Heart left ventricle (tissue), 16 donors: Measurements from ENCODE around the gene PDE11A. TPM values are rescaled to one million over a fixed set of nuclear protein-coding genes. Genes with fewer than 3 reads are reported as not detected.
A peak's percentile ranks its signal among the peaks of the same experiment; 100 is the strongest.

ENCODE experiments used
- ATAC-seq, 4 donors: fragments of 200-7000 bp; cut with Tn5 transposase; one replicate each; pipeline ENCODE4 v1.9.1; 2020 to 2022; ENCODE audit warnings: moderate library complexity in 4 of 4, mild to moderate bottlenecking in 3 of 4, moderate number of reproducible peaks in 1 of 4
- DNase-seq, 5 donors: peaks; one replicate each; pipeline ENCODE4 v3.0.0-alpha.2; 2020
- H3K27ac ChIP-seq, 12 donors: fragments of 200-600 bp; sonication (generic) in 4 of 12; one replicate each; pipeline versions ENCODE4 v1.5.0 to v1.8.0; 2016 to 2022; ENCODE audit warnings: mild to moderate bottlenecking in 2 of 12
- H3K27me3 ChIP-seq, 9 donors: fragments of 200-600 bp; sonication (generic) in 2 of 9; one replicate each; pipeline versions ENCODE4 v1.5.1 to v1.8.0; 2016 to 2022; ENCODE audit warnings: mild to moderate bottlenecking in 3 of 9
- H3K36me3 ChIP-seq, 9 donors: fragments of 200-600 bp; sonication (generic) in 2 of 9; one replicate each; pipeline versions ENCODE4 v1.5.0 to v1.8.0; 2018 to 2022; ENCODE audit warnings: mild to moderate bottlenecking in 2 of 9
- H3K4me1 ChIP-seq, 12 donors: fragments of 200-600 bp; sonication (generic) in 4 of 12; one replicate each; pipeline versions ENCODE4 v1.5.0 to v1.8.0; 2016 to 2022; ENCODE audit warnings: mild to moderate bottlenecking in 3 of 12
- H3K4me3 ChIP-seq, 12 donors: fragments of 200-600 bp; sonication (generic) in 4 of 12; one replicate each; pipeline versions ENCODE4 v1.5.0 to v1.8.0; 2017 to 2022; ENCODE audit warnings: mild to moderate bottlenecking in 9 of 12, moderate library complexity in 4 of 12
- H3K9me3 ChIP-seq, 12 donors: fragments of 200-600 bp; sonication (generic) in 4 of 12; one replicate each; pipeline versions ENCODE4 v1.5.0 to v1.8.0; 2016 to 2022; ENCODE audit warnings: mild to moderate bottlenecking in 1 of 12
- POLR2A ChIP-seq, 2 donors: fragments of 450-650 bp; IDR thresholded peaks; one replicate each; pipeline ENCODE4 v1.6.1; 2017; ENCODE audit warnings: antibody characterized with exemption in 2 of 2, mild to moderate bottlenecking in 2 of 2, moderate library complexity in 2 of 2
- WGBS, 4 donors: extraction: QIAGEN DNeasy Blood & Tissue Kit in 2 of 4; methylation state at CpG; one replicate each; pipeline versions ENCODE4 v1.1.5 to v1.1.7; 2013 to 2018; 5-methylcytosine and 5-hydroxymethylcytosine counted together
- intact Hi-C, 10 donors: fragments of 100-400 bp; cut with DNase I; formaldehyde crosslinking; loops; one replicate each; pipeline versions ENCODE4 v1.11.1 to v1.14.2; 2022
- polyA plus RNA-seq, 2 donors: library from polyadenylated mRNA; stranded (reverse); fragments of 200-250 nt; gene quantifications; one replicate each; pipeline ENCODE4 v1.2.3, GENCODE V29; 2013
- total RNA-seq, 9 donors: library from RNA; depleted of rRNA in 2 of 9; stranded (reverse); fragments of >200 nt in 2 of 9; fragmentation: NEBNext Ultra II Directional in 3 of 9; extraction: Animal tissue kit (Norgen Biotek cat#: 25700) in 3 of 9; gene quantifications; one replicate each; pipeline versions ENCODE4 v1.1.0 to v1.2.4, GENCODE V29; 2016 to 2023
- TF ChIP-seq, protein P1 (sequence below), 12 donors: fragments of 200-600 bp; sonication (generic) in 4 of 12; IDR thresholded peaks; one replicate each; pipeline versions ENCODE4 v1.5.0 to v1.8.0; 2018 to 2022; ENCODE audit warnings: antibody characterized with exemption in 12 of 12, mild to moderate bottlenecking in 5 of 12
- donor health status: ischemic (EF 13 %, LVEDD 7.1; RV severe dilation, severe dysfunction).
- donor health status: healthy with polysubstance abuse.
- donor health status: DM: no; HTN: yes; CAD: no.
- donor health status: DM: no; HTN: no; CAD: no.
- donor health status: ischemic (EF 25% LVEDD 6.9; RV normal size, moderate dysfunction).
- donor health status: ischemic (EF 25% LVEDD 5.7; RV mildly dilated, moderate dysfunction).
- donor health status: healthy.
- donor health status: DM: yes; HTN: yes; CAD: no.
- donor health status: ischemic (EF 35%, LVEDD 5.7; RV mildly dilated, moderate dysfunction).
- donor health status: nonischemic (EF 11% LVEDD 7.7; RV severe dilation, severe dysfunction).
- donor health status: DM: yes; HTN: yes; CAD: no.
- donor health status: PGD.
- donor health status: ischemic (EF 29% LVEDD 5.4; RV normal size, mild dysfunction).
- donor health status: nonischemic (EF 23%, LVEDD 6.1; RV moderate dilation, normal function).

PDE11A gene
- total and polyA plus RNA-seq, 11 donors, result 0.24 to 2.9 (median 0.88) TPM

GRCh38 chr2:177618255-177619253 is 454.0 kb downstream of the PDE11A start:
- intact Hi-C loops, result loop anchor here in 2 of 10 donors (1.0 to 10.0 kb wide), 2 partner anchors 65 to 454 kb away; no protein-coding TSS in a partner anchor
- 1 to 4% (median 2%) methylated on average over 52 to 76 of the region's 76 CpGs for WGBS, 4 donors
- H3K9me3 ChIP-seq, result peaks cover 0 to 9% (median 0%) of the 10 kb centered on the region in 12 donors
- ATAC-seq, result peak; percentile 96 to 99 (median 98)
- DNase-seq, result peak; percentile 91 to 96 (median 93)
- peak overlapping the region; percentile 92 to 100 (median 97) for H3K27ac ChIP-seq
- peak overlapping the region; percentile 62 to 94 (median 72) for H3K4me3 ChIP-seq
- TF ChIP-seq, protein P1, sequence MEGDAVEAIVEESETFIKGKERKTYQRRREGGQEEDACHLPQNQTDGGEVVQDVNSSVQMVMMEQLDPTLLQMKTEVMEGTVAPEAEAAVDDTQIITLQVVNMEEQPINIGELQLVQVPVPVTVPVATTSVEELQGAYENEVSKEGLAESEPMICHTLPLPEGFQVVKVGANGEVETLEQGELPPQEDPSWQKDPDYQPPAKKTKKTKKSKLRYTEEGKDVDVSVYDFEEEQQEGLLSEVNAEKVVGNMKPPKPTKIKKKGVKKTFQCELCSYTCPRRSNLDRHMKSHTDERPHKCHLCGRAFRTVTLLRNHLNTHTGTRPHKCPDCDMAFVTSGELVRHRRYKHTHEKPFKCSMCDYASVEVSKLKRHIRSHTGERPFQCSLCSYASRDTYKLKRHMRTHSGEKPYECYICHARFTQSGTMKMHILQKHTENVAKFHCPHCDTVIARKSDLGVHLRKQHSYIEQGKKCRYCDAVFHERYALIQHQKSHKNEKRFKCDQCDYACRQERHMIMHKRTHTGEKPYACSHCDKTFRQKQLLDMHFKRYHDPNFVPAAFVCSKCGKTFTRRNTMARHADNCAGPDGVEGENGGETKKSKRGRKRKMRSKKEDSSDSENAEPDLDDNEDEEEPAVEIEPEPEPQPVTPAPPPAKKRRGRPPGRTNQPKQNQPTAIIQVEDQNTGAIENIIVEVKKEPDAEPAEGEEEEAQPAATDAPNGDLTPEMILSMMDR (IDR thresholded peaks at IDR 0.05), result no peak
- TF ChIP-seq POLR2A (IDR thresholded peaks at IDR 0.05), result peak in 1 of 2 donors; percentile 50
- no peaks in the 10 kb centered on the region for H3K27me3 ChIP-seq
- peaks cover 0 to 19% (median 7%) of the 10 kb centered on the region in 12 donors for H3K4me1 ChIP-seq
- H3K36me3 ChIP-seq, result no peaks in the 10 kb centered on the region

GRCh38 chr2:177617849-177618248 is 454.7 kb downstream of the PDE11A start:
- H3K27ac ChIP-seq, result peak overlapping the region in 10 of 12 donors; percentile 92 to 100 (median 96)
- no peak for TF ChIP-seq POLR2A (IDR thresholded peaks at IDR 0.05)
- H3K4me3 ChIP-seq, result peak overlapping the region; percentile 62 to 94 (median 72)
- H3K9me3 ChIP-seq, result peaks cover 0 to 9% (median 0%) of the 10 kb centered on the region in 12 donors
- 78 to 95% (median 91%) methylated on average over 5 to 9 of the region's 9 CpGs for WGBS, 4 donors
- ATAC-seq (no peak), DNase-seq (peak in 1 of 5 donors; percentile 27)
- intact Hi-C loops, result loop anchor here in 2 of 10 donors (1.0 to 10.0 kb wide), 2 partner anchors 65 to 453 kb away; no protein-coding TSS in a partner anchor
- no peaks in the 10 kb centered on the region for H3K36me3 ChIP-seq
- peaks cover 0 to 17% (median 7%) of the 10 kb centered on the region in 12 donors for H3K4me1 ChIP-seq
- no peaks in the 10 kb centered on the region for H3K27me3 ChIP-seq

- peaks cover 0 to 9% (median 0%) of the 10 kb centered on the region in 12 donors for H3K9me3 ChIP-seq
- TF ChIP-seq, protein P1 (IDR thresholded peaks at IDR 0.05), result no peak
- TF ChIP-seq POLR2A (IDR thresholded peaks at IDR 0.05), result no peak
- DNase-seq (no peak), ATAC-seq (no peak)
- peaks cover 0 to 12% (median 6%) of the 10 kb centered on the region in 12 donors for H3K4me1 ChIP-seq
- no peaks in the 10 kb centered on the region for H3K36me3 ChIP-seq
- no peak overlapping the region for H3K4me3 ChIP-seq
- no peaks in the 10 kb centered on the region for H3K27me3 ChIP-seq
- intact Hi-C loops, result loop anchor here in 2 of 10 donors (10.0 kb wide), 1 partner anchor 452 kb away; no protein-coding TSS in a partner anchor
- H3K27ac ChIP-seq, result no peak overlapping the region
- 52 to 89% (median 79%) methylated on average over 2 to 3 of the region's 3 CpGs for WGBS, 4 donors
Measured at GRCh38 chr2:177616731-177617130, 455.8 kb downstream of the PDE11A start.

DNA sequence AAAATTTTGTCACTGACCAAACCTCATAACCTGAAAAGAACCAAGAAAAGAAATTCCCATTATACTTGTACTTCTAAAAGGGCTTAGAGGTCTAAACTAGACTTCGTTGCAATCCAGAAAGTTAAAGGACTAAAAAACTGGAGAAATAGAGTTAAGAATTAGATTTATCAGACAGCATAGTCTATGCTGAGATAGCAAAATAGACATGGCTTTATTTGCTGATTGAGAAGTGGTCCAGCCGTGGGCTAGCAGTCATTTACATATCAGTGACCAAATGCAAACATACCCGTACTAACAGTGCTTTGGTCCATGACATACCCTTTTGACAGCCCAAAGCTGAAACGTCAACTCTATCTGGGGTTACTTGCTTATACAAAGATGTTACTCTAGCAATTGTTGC is 456.5 kb downstream of the PDE11A start:
- intact Hi-C loops, result loop anchor here in 2 of 10 donors (10.0 kb wide), 1 partner anchor 451 kb away; no protein-coding TSS in a partner anchor
- no peaks in the 10 kb centered on the region for H3K36me3 ChIP-seq
- DNase-seq, result no peak

More for the DNA sequence above, 456.5 kb downstream of the PDE11A start:
- Histone ChIP-seq H3K27me3 (no peaks in the 10 kb centered on the region), H3K4me1 (peaks cover 0 to 12% (median 6%) of the 10 kb centered on the region in 12 donors), H3K9me3 (peaks cover 0 to 9% (median 0%) of the 10 kb centered on the region in 12 donors), H3K4me3 (no peak overlapping the region), H3K27ac (no peak overlapping the region)
- WGBS, 4 donors, result 83 to 90% (median 89%) methylated on average over 4 of the region's 4 CpGs
- TF ChIP-seq, protein P1 (IDR thresholded peaks at IDR 0.05), result no peak
- no peak for TF ChIP-seq POLR2A (IDR thresholded peaks at IDR 0.05)
- ATAC-seq, result no peak
